NCI-H526 treated with DMSO at 0.1 percent for 48 hours (cell line): ENCODE data around the gene JARID2.
"Not testable (repeated sequence)": the region's sequence is repeated elsewhere in the genome, so short reads cannot be mapped to it uniquely, and the experiment has no call there.

Experiments used
- DNase-seq: peaks from one replicate; lab custom pipeline; 2025; lab: John Stamatoyannopoulos, UW

The JARID2 gene

DNA sequence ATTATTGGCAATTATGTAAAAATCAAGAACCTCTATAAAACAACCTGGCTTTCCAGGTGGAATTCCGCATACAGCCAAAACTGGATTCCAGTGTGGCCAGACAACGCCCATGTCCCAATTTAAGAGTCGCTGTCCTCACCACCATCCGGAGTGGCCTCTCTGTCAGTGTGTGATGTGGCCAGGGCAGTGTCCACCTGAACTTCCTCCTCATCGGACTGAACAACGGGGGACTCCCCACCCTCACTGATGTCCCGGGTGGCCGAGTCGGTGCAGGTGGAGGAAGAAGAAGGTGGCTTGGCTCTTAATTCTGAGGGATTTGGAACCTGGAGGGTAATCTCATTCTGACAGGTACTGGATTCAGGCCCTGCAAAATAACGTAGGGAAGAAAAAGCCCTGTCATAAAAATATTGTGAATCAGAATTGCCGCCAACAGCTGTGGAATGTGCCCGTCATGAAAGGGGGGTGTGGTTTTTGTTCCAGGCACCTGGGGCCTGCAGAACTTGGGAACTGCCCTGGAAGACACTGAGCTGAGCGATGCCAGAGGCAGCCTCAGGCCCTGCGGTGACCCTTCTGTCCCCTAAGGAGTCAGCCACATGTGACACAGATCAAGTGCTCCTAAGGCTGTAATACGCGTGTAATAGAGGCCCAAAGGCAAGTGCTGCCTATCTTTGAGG lies 277.1 kb downstream of the JARID2 start:
- DNase-seq, result no peak

DNA sequence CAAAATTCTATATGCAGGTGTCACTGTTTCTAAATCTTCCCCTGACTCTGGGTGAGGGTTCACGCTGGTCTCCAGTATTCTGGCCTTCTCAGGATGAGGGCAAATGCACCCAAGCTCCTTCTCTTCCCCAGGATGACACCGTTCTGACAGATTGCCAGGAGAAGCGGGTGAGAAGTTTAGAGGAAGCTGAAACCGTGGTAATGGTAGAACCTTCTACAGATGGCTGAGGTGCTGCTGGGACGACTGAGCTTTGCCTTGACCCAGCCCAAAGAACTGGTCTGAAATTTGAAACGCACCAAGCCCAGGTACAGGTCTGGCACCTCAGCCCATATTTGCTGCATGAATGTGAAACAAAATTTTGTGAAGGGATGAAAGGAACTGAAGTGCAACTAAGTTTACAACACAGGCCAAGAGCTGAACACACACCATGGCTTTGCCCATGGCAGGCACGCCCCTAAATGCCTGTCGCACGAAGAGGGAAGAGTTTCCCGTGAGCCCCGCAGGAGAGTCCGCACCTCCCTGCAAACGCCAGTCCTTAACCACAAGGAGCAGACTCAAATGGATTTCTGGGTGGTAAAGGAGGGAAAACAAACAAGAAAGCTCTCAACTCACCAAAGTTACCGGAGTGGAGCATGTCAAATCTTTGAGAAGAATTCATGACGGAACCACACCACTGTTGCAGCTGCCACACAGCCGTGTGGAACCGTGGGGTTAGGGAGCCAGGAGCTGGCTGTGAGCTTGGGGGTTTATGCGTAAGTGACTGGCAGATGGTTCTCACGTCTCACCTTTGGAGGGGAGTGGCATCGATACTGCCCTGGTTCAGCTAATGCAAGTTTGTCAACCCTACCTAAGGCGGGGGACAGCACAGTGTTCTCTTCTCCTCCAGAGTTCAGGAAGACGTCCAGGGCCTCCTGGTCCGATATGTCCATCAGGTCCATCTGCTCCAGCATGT lies 278.1 kb downstream of the JARID2 start:
- DNase-seq, result no peak

DNA sequence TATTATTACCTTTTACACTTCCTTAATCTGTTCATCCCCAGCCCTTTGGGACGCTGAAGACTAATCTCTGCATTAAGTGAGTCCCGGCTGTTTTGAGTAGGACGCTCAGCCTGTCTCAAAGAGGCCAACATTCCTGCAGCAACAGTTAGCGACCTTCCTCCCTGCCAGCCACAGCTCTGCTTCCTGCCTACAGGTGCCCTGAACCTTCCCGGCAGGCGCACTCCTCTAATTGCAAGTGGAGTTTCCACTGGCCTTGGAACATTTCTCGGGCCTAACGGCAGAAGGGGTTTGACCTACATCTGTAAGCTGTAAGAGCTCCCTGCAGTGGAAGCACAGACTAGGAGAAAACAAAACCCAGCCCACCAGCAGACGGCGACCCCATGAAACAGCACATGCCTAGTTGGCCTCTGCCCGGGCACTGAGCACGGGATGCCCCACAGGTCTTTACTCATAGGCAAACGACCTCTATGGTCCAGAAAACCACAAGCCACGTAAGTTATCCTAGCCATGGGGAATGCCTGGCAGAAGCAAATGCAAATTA lies 279.1 kb downstream of the JARID2 start:
- DNase-seq, result no peak

DNA sequence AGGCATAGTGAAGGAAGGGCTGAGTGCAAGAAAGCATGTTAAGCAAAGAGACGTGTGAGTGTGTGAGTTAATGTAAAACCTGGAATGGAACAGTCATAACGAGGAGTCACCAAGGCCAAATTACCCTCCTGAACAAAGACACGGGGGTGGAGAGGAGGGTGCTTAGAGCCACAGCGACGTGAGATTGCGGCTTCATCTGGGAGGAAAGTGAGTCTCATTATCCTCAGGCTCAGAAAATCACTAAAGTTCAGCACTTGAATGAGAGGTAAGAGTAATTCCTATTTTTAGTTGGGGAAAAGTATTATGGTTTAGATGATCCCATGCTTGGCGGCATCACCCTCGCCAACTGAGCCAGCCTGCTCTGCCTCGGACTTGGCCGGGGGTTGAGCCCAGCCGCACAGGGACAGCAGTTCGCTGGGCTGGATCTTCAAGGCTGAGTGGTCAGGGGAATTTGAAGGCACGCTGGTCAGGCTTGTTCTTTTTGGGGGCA lies 280.4 kb downstream of the JARID2 start:
- DNase-seq, result no peak

DNA sequence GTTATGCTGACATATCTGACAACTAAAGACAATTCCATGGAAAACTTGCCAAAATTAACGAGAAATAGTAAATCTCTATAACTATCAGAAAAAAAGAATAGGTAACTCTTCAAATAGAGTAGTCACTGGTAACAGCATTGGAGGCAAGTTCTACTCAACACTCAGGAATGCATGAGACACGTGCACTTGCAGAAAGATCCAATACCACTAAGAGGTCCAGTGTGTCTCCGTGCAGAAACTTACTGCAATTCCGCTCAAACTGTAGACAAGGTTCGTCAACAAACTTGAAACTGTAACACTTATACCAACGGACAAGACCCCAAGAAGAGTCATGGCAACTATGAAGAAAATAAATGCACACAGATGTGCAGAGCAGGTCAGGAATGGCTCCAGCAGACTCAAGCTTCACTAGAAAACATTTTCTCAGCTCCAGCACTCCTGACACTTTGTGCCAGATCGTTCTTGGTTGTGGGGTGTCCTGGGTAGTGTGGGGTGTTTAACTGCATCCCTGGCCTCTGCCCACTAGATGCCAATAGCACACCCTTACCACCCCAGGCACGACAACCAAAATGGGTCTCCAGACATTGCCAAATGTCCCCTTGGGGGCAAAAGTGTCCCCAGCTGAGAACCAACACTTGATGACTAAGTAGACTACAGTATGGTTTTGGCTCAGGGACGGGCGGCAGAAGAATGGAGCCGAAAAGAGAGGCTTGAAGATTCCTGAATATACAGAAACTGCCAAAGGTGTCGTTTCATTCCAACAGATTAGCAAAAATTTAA lies 282.2 kb downstream of the JARID2 start:
- no peak for DNase-seq

DNA sequence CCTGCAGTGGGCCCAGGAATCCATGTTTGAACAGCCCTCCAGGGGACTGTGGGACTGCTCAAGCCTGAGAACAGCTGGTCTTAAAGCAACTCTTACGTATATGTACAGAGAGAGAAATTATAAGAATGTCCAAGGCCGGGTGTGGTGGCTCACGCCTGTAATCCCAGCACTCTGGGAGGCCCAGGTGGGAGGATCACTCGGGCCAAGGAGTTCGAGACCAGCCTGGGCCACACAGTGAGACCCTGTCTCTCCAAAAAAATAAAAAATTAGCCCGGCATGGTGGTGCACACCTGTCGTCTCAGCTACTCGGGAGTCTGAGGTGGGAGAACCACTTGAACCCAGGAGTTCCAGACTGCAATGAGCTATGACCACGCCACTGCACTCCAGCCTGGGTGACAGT lies 283.0 kb downstream of the JARID2 start:
- DNase-seq, result no peak

DNA sequence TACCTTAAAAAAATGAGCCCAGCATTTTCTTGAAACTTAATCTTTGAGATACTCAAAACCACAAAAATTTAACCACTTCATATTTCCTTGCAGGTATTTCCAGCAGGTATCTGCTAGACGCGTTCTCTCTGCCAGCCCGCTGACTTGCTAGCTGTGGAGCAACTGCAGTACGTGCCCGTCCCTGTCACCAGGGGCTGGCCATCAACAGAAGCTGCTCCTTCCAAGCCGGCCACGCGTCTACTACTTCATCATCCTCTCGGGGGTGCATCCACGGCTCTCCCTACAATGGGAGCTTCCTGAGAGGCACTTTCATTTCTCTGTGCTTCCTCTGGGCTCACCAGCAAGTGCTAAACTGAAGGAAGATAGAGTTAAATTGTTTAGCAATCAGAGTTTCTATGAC lies 284.5 kb downstream of the JARID2 start:
- no peak for DNase-seq

DNA sequence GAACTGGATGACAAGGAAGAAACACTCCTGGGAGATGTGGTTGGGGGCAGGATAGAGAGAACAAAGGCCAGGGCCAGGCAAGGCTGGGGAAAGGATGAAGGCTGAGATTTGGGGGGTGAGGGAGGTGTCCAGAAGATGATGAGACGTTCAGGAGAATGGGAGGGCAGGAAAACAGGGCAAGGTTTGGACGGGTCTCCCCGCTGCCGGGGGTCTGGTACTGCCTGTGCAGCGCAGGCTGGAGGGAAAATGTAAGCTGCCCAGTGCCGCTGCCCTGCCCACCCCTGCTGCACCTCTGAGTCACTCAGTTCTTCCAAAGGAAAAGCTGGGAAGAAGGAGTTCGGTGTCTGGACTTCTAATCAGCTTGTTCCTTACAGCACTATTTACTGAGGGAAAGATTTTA lies 286.1 kb downstream of the JARID2 start:
- no peak for DNase-seq

DNA sequence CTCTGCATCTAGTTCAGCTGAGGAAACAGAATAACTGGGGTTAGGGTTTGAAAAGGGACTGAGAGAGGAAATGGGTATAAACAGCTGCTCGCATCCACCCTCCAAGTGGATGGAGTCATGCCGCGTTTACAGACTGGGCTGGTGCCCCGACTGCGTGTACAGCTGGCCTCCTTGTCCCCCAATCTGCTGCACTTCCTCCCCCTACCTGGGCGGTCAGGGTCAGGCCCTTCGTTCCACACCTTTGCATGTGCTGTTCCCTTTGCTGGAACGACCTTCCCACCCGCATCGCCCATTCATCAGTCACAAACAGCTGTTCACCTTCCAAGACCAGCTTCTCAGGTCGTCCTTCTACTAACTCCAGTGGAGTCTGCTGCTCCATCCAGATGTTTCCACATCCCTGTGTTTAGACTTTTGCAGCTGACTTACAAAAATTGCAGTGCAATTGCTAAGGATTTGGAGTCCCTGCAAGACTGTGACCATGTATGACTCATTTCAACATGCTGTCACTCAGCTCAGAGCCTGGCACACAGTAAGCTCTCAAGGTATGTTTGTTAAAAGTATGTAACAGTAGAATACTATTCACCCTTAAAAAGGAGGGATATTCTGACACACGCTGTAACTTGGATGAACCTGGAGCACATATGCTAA lies 287.6 kb downstream of the JARID2 start:
- no peak for DNase-seq

DNA sequence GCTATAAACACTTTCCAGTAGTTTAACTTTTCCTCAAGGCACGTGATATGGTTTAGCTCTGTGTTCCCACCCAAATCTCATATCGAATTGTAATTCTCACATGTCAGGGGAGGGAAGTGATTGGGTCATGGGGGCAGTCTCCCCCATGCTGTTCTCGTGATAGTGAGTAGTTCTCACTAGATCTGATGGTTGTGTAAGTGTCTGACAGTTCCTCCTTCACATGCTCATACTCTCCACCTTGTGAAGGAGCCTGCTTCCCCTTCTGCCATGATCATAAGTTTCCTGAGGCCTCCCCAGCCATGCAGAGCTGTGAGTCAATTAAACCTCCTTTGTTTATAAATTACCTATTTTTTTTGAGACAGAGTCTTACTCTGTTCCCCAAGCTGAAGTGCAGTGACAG lies 289.1 kb downstream of the JARID2 start:
- no peak for DNase-seq

DNA sequence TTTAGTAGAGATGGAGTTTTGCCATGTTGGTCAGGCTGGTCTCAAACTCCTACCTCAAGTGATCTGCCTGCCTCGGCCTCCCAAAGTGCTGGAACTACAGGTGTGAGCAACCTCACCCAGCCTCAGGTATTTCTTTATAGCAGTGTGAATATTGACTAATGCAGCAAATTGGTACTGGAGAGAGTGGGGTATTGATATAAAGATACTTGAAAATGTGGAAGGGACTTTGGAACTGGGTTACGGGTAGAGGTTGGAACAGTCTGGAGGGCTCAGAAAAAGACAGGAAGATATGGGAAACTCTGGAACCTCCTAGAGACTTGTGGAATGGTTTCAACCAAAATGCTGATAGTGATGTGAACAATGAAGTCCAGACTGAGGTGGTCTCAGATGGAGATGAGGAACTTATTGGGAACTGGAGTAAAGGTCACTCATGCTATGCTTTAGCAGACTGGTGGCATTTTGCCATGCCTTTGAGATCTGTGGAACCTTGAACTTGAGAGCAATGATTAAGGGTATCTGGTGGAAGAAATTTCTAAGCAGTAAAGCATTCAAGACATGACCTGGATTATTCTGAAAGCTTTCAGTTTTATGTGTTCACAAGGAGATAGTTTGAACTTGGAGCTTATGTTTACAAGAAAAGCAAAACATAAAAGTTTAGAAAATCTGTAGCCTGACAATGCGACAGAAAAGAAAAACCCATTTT lies 289.8 kb downstream of the JARID2 start:
- DNase-seq, result no peak

DNA sequence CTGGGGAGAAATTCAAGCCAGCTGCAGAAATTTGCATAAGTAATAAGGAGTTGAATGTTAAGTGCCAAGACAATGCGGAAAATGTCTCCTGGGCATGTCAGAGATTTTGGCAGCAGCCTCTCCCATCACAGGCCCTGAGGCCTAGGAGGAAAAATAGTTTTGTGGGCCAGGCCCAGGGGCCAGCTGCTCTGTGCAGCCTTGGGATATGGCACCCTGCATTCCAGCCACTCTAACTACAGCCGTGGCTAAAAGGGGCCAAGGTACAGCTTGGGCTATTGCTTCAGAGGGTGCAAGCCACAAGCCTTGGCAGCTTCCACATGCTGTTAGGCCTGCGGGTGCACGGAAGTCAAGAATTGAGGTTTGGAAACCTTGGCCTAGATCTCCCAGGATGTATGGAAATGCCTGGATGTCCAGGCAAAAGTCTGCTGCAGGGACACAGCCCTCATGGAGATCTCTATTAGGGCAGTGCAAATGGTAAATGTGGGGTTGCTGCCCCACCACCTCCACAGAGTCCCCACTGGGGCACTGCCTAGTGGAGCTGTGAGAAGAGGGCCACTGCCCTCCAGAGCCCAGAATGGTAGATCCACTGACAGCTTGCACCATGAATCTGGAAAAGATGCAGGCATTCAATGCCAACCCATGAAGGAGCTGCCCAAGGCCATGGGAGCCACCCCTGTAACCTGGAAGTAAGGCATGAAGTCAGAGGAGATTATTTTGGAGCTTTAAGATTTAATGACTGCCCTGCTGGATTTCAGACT lies 290.5 kb downstream of the JARID2 start:
- no peak for DNase-seq

DNA sequence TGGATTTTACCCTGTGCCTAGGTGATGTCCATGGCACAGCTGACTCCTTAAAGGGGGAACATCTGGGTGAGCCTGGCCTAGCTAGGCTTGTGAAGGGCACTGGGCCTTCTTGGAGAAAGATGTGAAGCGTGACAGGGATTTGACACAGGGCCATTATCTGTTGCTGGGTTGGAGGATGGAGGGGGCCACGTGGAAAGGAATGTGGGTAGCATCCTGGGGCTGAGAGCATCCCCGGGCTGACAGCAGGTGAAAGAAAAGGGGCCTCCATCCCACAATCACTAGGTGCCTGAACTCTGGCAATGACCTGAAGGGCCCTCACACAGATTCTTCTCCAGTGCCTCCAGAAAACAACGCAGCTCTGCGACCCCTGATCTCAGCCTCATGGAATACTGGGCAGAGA lies 292.2 kb downstream of the JARID2 start:
- DNase-seq, result no peak

DNA sequence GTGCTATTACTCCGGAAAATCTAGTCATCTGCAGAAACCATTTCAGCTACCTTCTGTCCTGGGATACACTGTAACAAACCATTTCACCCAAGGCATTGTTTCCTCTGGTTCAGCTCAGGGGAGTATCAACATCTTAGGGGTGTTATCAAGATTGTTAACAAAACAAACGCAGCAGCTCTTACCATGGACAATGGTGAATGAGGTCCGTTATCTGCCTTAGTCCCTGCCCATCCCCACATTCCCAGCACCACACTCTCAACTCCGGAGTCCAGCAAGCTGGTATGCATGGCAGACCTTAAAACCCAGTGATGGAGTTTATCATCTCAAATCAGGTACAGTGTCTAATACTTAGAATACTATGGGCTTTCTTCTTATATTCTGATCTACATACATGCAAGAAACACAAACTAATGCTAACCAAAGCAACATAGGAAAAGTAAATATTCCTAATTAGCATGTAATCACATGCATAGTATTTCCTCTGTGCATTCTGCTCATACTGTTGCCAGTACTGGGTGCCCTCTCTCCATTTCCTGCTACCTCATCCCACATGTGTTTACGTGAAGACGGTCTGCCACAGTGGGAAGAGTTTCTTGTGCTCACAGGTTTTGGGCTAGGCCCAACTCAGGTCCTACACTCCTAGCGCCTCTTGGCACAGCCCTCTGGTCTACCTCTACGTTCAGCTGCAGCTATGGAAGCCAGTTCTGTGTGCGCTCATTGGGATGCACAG lies 293.1 kb downstream of the JARID2 start:
- no peak for DNase-seq

DNA sequence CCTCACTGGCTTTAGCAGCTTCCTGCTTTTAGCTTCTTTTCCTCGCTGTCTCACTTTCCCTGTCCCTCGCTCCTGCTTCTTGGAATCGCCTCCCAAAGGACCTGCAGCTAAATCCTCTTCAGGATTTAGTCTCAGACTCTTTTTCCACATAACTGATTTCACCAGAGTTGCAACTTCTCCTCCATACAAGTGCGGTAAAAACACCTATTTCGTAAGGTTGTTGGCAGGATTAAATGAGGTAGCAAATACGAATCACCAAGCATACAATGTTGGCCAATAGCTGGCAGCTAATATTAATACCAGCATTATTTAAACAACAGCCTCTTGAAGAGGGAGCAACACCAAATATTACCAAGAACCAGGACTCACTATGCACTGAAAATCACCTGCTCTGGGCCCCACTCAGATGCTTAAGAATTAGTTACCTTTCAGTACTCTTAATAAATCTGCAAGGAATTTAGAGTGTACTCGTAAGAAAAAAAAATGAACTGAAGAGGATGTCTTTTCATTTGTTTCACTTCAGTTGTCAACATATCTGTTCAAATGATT lies 293.9 kb downstream of the JARID2 start:
- DNase-seq, result no peak

DNA sequence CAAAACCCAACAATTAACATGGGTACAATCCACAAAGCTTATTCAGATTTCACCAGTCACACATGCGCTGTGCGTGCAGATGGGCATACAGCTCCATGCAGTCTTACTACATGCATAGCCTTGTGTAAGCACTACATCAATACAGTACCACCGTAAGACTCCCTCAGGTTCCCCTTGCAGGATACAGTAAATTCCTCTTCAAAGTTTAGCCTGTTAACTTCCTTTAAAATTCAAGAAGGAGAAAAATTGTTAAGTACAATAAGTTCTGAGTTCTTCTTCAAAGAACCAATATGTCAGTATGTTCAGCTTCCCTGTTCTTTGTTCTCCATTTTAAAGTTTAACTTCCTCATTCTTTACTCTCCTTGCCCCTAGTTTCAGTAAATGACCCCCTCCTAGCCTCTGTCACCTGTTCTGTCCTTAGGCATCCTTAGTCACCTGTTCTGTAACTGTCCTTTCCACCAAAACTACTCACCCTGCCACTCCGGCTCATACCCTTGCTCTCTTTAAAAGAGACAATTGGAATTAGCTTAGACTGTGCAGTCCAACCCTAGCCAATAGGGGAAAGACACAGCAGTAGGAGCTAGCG lies 297.6 kb downstream of the JARID2 start:
- not testable (repeated sequence) for DNase-seq

DNA sequence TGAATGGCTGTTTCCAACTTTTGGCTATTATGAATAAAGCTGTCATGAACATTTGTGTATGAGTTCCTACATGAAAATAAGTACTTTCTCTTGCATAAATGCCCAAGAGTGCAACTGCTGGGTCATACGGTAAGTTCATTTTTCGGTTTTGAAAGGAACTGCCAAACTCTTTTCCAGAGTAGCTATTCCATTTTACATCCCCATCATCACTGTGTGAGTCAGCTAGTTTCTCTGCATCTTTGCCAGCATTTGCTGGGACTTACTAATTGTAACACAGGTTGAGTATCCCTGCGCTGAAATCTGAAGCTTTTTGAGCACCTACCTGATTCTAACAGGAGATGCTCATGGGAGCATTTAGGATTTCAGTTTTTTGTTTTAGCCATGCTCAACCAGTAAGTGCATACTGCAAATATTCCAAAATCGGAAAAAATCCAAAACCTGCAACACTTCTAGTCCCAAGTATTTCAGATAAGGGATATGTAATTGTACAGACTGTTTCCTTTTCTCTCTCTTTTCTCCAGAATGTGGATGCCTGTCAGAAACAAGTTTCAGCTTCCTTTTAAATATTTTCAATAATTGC lies 298.5 kb downstream of the JARID2 start:
- DNase-seq, result no peak

DNA sequence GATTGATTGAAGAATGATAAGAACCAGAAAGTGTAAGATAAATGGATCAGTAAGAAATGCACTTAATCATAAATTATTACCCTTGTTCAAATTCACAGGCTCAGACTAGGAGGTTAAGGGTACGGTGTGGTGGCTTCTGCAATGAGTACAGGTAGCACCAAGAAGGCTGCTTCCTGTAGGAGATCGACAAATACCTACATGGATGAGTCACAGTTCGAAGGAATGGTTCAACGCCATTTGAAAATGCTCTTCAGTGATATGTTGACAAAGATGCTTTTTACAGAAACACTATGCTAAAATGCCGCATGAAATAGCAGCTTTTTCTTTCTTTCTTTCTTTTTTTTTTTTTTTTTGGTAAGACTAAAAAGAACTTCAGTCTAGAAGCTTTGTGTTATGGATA lies 300.7 kb downstream of the JARID2 start:
- no peak for DNase-seq

DNA sequence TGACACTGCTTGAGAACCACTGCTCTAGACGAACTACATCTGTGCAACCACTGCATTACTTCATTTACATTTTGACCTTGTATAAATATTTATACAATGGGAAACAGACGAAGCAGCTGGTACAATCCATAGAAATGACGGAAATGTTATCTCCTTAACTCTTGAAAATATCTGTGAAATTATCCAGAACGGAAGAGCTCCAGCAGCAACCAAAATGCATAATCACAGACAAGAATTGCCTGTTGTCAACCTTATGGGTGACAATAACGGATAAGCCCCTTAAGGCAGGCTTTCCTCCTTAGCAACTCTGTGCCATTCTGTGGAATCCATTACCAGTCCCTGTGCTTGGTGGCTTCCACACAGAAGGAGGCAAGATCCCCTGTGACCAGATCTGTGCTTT lies 301.5 kb downstream of the JARID2 start:
- peak; percentile 19 for DNase-seq
